Panc1 (cell line): Measurements from ENCODE around the gene MYH3. TPM values are rescaled to one million over a fixed set of nuclear protein-coding genes. Genes with fewer than 3 reads are reported as not detected.

ENCODE experiments used
- ATAC-seq: fragments of 200-7000 bp; cut with Tn5 transposase; 2 replicates; pipeline ENCODE4 v1.9.1; 2020; ENCODE audit warnings: mild to moderate bottlenecking, moderate library complexity
- BruUV-seq: library from RNA; stranded (reverse); fragments of 400-500 nt; replicated peaks from 2 replicates; lab custom pipeline; 2021; lab: Mats Ljungman, UMichigan
- CTCF ChIA-PET: fragments of 300-600 bp; sonication (Branson Sonifier 250); formaldehyde crosslinking; loops from one replicate; lab custom pipeline; 2022; ENCODE audit warnings: antibody characterized with exemption; lab: Charles Lee
- POLR2A ChIA-PET: fragments of 300-600 bp; sonication (Branson Sonifier 250); formaldehyde crosslinking; loops from one replicate; lab custom pipeline; 2022; ENCODE audit warnings: antibody characterized with exemption; lab: Charles Lee
- DNase-seq: peaks from one replicate; pipeline ENCODE4 v3.0.0-alpha.2; 2010; ENCODE audit warnings: low read depth, low spot score
- H3K27ac ChIP-seq: 2 replicates; pipeline ENCODE4 v1.5.1; 2011; ENCODE audit warnings: mild to moderate bottlenecking, low read length, inconsistent platforms
- H3K27me3 ChIP-seq: fragments of 200-500 bp; sonication (Bioruptor generic); 2 replicates; pipeline ENCODE4 v1.6.0; 2014; ENCODE audit warnings: low read length, inconsistent platforms; ENCODE audit not compliant: control insufficient read depth, insufficient read depth
- H3K36me3 ChIP-seq: fragments of 200-500 bp; sonication (Bioruptor generic); 2 replicates; pipeline ENCODE4 v1.5.1; 2014; ENCODE audit warnings: inconsistent platforms, mild to moderate bottlenecking, low read length, moderate library complexity; ENCODE audit not compliant: control insufficient read depth, insufficient read depth
- H3K4me1 ChIP-seq: 2 replicates; pipeline ENCODE4 v1.5.1; 2011; ENCODE audit warnings: inconsistent platforms, mild to moderate bottlenecking, low read length, moderate library complexity; ENCODE audit not compliant: control insufficient read depth, insufficient read depth
- H3K4me3 ChIP-seq, 2 experiments: 2 replicates each; pipeline ENCODE4 v1.5.1; 2011 to 2012; ENCODE audit warnings: low read depth in 2 of 2, low read length in 2 of 2, mild to moderate bottlenecking in 2 of 2, inconsistent platforms in 1 of 2, moderate library complexity in 1 of 2
- H3K9me3 ChIP-seq: fragments of 200-500 bp; sonication (Bioruptor generic); 2 replicates; pipeline ENCODE4 v1.5.1; 2014; ENCODE audit warnings: low read depth, mild to moderate bottlenecking, inconsistent platforms, low read length, moderate library complexity; ENCODE audit not compliant: control insufficient read depth, insufficient read depth
- CTCF ChIP-seq: fragments of 450-650 bp; IDR thresholded peaks from 2 replicates; pipeline ENCODE4 v1.5.1; 2017; ENCODE audit warnings: mild to moderate bottlenecking
- POLR2AphosphoS5 ChIP-seq: IDR thresholded peaks from 2 replicates; pipeline ENCODE4 v1.6.1; 2012; ENCODE audit warnings: mild to moderate bottlenecking, low read depth, low read length, moderate library complexity
- REST ChIP-seq, 2 experiments: IDR thresholded peaks; 2 replicates each; pipeline ENCODE4 v1.6.1; 2011 to 2012; ENCODE audit warnings: low read depth in 2 of 2, control low read depth in 1 of 2, low read length in 1 of 2, mild to moderate bottlenecking in 1 of 2, moderate library complexity in 1 of 2; ENCODE audit not compliant: insufficient read depth in 1 of 2
- SIN3A ChIP-seq: IDR thresholded peaks from 2 replicates; pipeline ENCODE4 v1.6.1; 2012; ENCODE audit warnings: low read depth, mild to moderate bottlenecking, low read length, moderate library complexity, borderline replicate concordance; ENCODE audit not compliant: insufficient read depth
- TCF7L2 ChIP-seq: IDR thresholded peaks from 2 replicates; pipeline ENCODE4 v1.6.1; 2011; ENCODE audit warnings: mild to moderate bottlenecking, low read depth, low read length, inconsistent platforms
- in situ Hi-C: cut with HindIII; loops from 2 replicates; pipeline ENCODE4 v1.10.0; 2016; ENCODE audit warnings: low sequenced_read_pairs, low pct_unique_long_range_greater_than_20kb
- intact Hi-C: fragments of 100-400 bp; cut with micrococcal nuclease; formaldehyde crosslinking; loops from one replicate; pipeline ENCODE4 v1.10.0; 2022; ENCODE audit not compliant: unreplicated experiment
- total RNA-seq: library from RNA; stranded (reverse); gene quantifications from one replicate; pipeline ENCODE4 v1.2.1, GENCODE V29; 2021; ENCODE audit not compliant: unreplicated experiment

The MYH3 gene
- total RNA-seq, 1 experiment from 2014 or later: 1.6 TPM

GRCh38 chr17:10623737-10624338, 33.3 kb downstream of the MYH3 start:
- Histone ChIP-seq H3K27me3 (no peaks in the 10 kb centered on the region), H3K9me3 (no peaks in the 10 kb centered on the region), H3K4me3 (no peak overlapping the region), H3K27ac (no peak overlapping the region), H3K4me1 (no peaks in the 10 kb centered on the region), H3K36me3 (no peaks in the 10 kb centered on the region)
- no peak for ATAC-seq
- no TSS peak for BruUV-seq
- intact Hi-C loops: no loop called here
- POLR2A ChIA-PET: no interaction called here
- DNase-seq: no peak
- in situ Hi-C loops: no loop called here
- TF ChIP-seq REST (IDR thresholded peaks at IDR 0.05; ENCODE audit: insufficient read depth in 1 of 2, low read depth in 2 of 2, low read length in 1 of 2) (no peak), SIN3A (no peak)
- CTCF ChIA-PET: no interaction called here

- in situ Hi-C loops (no loop called here), intact Hi-C loops (no loop called here)
- no peak overlapping the region for H3K4me3 ChIP-seq
- ChIA-PET CTCF (no interaction called here), POLR2A (no interaction called here)
- BruUV-seq: no TSS peak
- DNase-seq (no peak), ATAC-seq (no peak)
- no peak for TF ChIP-seq REST (IDR thresholded peaks at IDR 0.05; ENCODE audit: insufficient read depth in 1 of 2, low read depth in 2 of 2, low read length in 1 of 2)
- TF ChIP-seq CTCF: no peak
- no peak for TF ChIP-seq POLR2AphosphoS5
- TF ChIP-seq SIN3A: no peak
- TF ChIP-seq TCF7L2: no peak
- H3K27ac ChIP-seq: no peak overlapping the region
- H3K27me3 ChIP-seq: no peaks in the 10 kb centered on the region
- no peaks in the 10 kb centered on the region for H3K4me1 ChIP-seq
- H3K36me3 ChIP-seq: no peaks in the 10 kb centered on the region
- no peaks in the 10 kb centered on the region for H3K9me3 ChIP-seq
Observed at GRCh38 chr17:10622617-10623485, 34.3 kb downstream of the MYH3 start.
